WTC11 (cell line): ENCODE results near the gene LAMA2. TPM values are rescaled to one million over a fixed set of nuclear protein-coding genes. Genes with fewer than 3 reads are reported as not detected.

Source experiments
- ATAC-seq: fragments of 200-7000 bp; cut with Tn5 transposase; 2 replicates; pipeline ENCODE4 v1.10.0; 2021; ENCODE audit warnings: mild to moderate bottlenecking, moderate library complexity
- CTCF ChIA-PET: fragments of 300-600 bp; sonication (Branson Sonifier 250); formaldehyde crosslinking; loops from one replicate; lab custom pipeline; 2021; ENCODE audit warnings: antibody characterized with exemption; lab: Charles Lee
- POLR2A ChIA-PET: fragments of 350-600 bp; sonication (Branson Sonifier 250); formaldehyde crosslinking; loops from one replicate; lab custom pipeline; 2021; ENCODE audit warnings: antibody characterized with exemption; lab: Charles Lee
- DNase-seq: peaks from one replicate; pipeline ENCODE4 v3.0.0; 2021; ENCODE audit warnings: low spot score
- H3K27ac Mint-ChIP-seq: 2 replicates; pipeline ENCODE4 v1.8.0; 2021; ENCODE audit warnings: mixed read lengths
- H3K27me3 Mint-ChIP-seq: 2 replicates; pipeline ENCODE4 v1.8.0; 2021; ENCODE audit warnings: low read depth, mild to moderate bottlenecking, moderate library complexity, mixed read lengths
- H3K36me3 Mint-ChIP-seq: 2 replicates; pipeline ENCODE4 v1.8.0; 2021; ENCODE audit warnings: mixed read lengths
- H3K4me1 Mint-ChIP-seq: 2 replicates; pipeline ENCODE4 v1.8.0; 2022; ENCODE audit warnings: mixed read lengths
- H3K4me3 Mint-ChIP-seq: 2 replicates; pipeline ENCODE4 v1.8.0; 2021; ENCODE audit warnings: mild to moderate bottlenecking, moderate library complexity, mixed read lengths
- H3K9me3 Mint-ChIP-seq: 2 replicates; pipeline ENCODE4 v1.8.0; 2021; ENCODE audit warnings: mixed read lengths
- FOXJ3 ChIP-seq: sonication (generic); formaldehyde crosslinking; IDR thresholded peaks from 2 replicates; pipeline ENCODE4 v1.9.0; 2021; ENCODE audit warnings: missing genetic modification reagents, mild to moderate bottlenecking, borderline replicate concordance
- GRHL2 ChIP-seq: fragments of 250-450 bp; sonication (Bioruptor Pico); IDR thresholded peaks from 2 replicates; pipeline ENCODE4 v1.8.0; 2022; ENCODE audit warnings: mild to moderate bottlenecking, moderate library complexity; ENCODE audit not compliant: insufficient replicate concordance, severe bottlenecking
- HMGA2 ChIP-seq: fragments of 250-450 bp; sonication (Bioruptor Pico); IDR thresholded peaks from 2 replicates; pipeline ENCODE4 v1.4.0; 2021; ENCODE audit warnings: mild to moderate bottlenecking, moderate library complexity
- MXD4 ChIP-seq: fragments of 250-450 bp; sonication (Bioruptor Pico); IDR thresholded peaks from 2 replicates; pipeline ENCODE4 v1.8.0; 2021; ENCODE audit warnings: mild to moderate bottlenecking, moderate library complexity, borderline replicate concordance
- MYBL2 ChIP-seq: sonication (generic); formaldehyde crosslinking; IDR thresholded peaks from 2 replicates; pipeline ENCODE4 v1.8.1; 2023; ENCODE audit warnings: mild to moderate bottlenecking, moderate library complexity, missing genetic modification reagents
- NFATC4 ChIP-seq: fragments of 250-450 bp; sonication (Bioruptor Pico); IDR thresholded peaks from 2 replicates; pipeline ENCODE4 v1.9.0; 2021; ENCODE audit warnings: mild to moderate bottlenecking
- NR1H2 ChIP-seq: sonication (generic); formaldehyde crosslinking; IDR thresholded peaks from 2 replicates; pipeline ENCODE4 v1.9.0; 2021; ENCODE audit warnings: mild to moderate bottlenecking, moderate library complexity, missing genetic modification reagents
- OVOL2 ChIP-seq: fragments of 250-450 bp; sonication (Bioruptor Pico); IDR thresholded peaks from 2 replicates; pipeline ENCODE4 v1.9.0; 2021; ENCODE audit warnings: mild to moderate bottlenecking, borderline replicate concordance
- TCF7 ChIP-seq: sonication (generic); formaldehyde crosslinking; IDR thresholded peaks from 2 replicates; pipeline ENCODE4 v1.8.0; 2022; ENCODE audit warnings: mild to moderate bottlenecking, low read depth, missing genetic modification reagents, moderate library complexity
- TEAD1 ChIP-seq: sonication (generic); formaldehyde crosslinking; IDR thresholded peaks from 2 replicates; pipeline ENCODE4 v1.8.0; 2022; ENCODE audit warnings: mild to moderate bottlenecking, missing genetic modification reagents
- ZNF121 ChIP-seq: sonication (generic); formaldehyde crosslinking; IDR thresholded peaks from 2 replicates; pipeline ENCODE4 v1.8.0; 2023; ENCODE audit warnings: missing genetic modification reagents
- ZNF263 ChIP-seq: sonication (generic); formaldehyde crosslinking; IDR thresholded peaks from 2 replicates; pipeline ENCODE4 v1.8.1; 2022; ENCODE audit warnings: low read depth, mild to moderate bottlenecking, moderate library complexity, missing genetic modification reagents
- ZNF671 ChIP-seq: fragments of 250-450 bp; sonication (Bioruptor Pico); IDR thresholded peaks from 2 replicates; pipeline ENCODE4 v1.8.0; 2021; ENCODE audit warnings: mild to moderate bottlenecking
- total RNA-seq: library from RNA; stranded (reverse); gene quantifications from 3 replicates; pipeline ENCODE4 v1.2.3, GENCODE V29; 2021
- TF ChIP-seq, protein P1 (sequence below): sonication (generic); formaldehyde crosslinking; conservative IDR thresholded peaks from 2 replicates; pipeline ENCODE4 v1.8.1; 2023; ENCODE audit warnings: mild to moderate bottlenecking, low read depth, missing genetic modification reagents, moderate library complexity
- TF ChIP-seq, protein P2 (sequence below): sonication (generic); formaldehyde crosslinking; IDR thresholded peaks from 2 replicates; pipeline ENCODE4 v1.8.0; 2022; ENCODE audit warnings: mild to moderate bottlenecking, missing genetic modification reagents
- TF ChIP-seq, protein P3 (sequence below): fragments of 250-450 bp; sonication (Bioruptor Pico); IDR thresholded peaks from 2 replicates; pipeline ENCODE4 v1.9.0; 2021; ENCODE audit warnings: moderate library complexity, mild to moderate bottlenecking, inconsistent platforms, borderline replicate concordance
- TF ChIP-seq, protein P4 (sequence below): fragments of 250-450 bp; sonication (Bioruptor Pico); IDR thresholded peaks from 2 replicates; pipeline ENCODE4 v1.9.0; 2021; ENCODE audit warnings: mild to moderate bottlenecking, borderline replicate concordance
- TF ChIP-seq, protein P5 (sequence below): sonication (generic); formaldehyde crosslinking; IDR thresholded peaks from 2 replicates; pipeline ENCODE4 v1.8.1; 2023; ENCODE audit warnings: mild to moderate bottlenecking, missing genetic modification reagents, moderate library complexity
- TF ChIP-seq, protein P6 (sequence below): fragments of 200-600 bp; IDR thresholded peaks from 2 replicates; pipeline ENCODE4 v1.8.0; 2022; ENCODE audit warnings: antibody characterized with exemption
- TF ChIP-seq, protein P7 (sequence below): sonication (generic); formaldehyde crosslinking; IDR thresholded peaks from 2 replicates; pipeline ENCODE4 v1.8.1; 2022; ENCODE audit warnings: low read depth, missing genetic modification reagents, borderline replicate concordance

Gene LAMA2
- total RNA-seq, 1 experiment from 2014 or later = 6.6 TPM

DNA sequence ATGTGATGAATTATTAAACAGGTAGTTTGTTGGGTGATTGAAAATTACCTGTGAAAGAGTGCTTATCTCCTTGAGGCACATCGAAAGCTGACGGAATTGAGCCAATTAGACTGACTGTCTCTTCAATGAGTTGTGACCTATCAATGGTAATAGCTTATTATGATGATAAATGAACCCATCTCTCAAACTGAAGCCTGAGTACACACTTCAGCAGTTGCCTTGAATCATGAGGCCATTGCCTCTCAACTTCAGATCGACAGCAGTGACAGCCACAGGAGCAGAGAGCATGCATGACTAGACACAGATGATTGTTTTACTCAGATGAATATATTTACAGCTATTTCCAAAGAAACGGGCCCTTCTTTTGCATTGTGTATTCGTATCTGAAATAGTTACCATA lies 323.9 kb downstream of the LAMA2 start:
- Mint-ChIP-seq H3K4me1 (peaks cover 10% of the 10 kb centered on the region), H3K27ac (no peak overlapping the region), H3K4me3 (no peak overlapping the region), H3K36me3 (no peaks in the 10 kb centered on the region), H3K9me3 (no peaks in the 10 kb centered on the region), H3K27me3 (no peaks in the 10 kb centered on the region)
- ChIA-PET POLR2A (no interaction called here), CTCF (no interaction called here)
- ATAC-seq (no peak), DNase-seq (no peak)
- TF ChIP-seq GRHL2 (CRISPR knock-in tag) (no peak), TEAD1 (CRISPR knock-in tag) (no peak), NR1H2 (CRISPR knock-in tag) (no peak), ZNF671 (CRISPR knock-in tag) (no peak), ZNF121 (CRISPR knock-in tag) (no peak), ZNF263 (CRISPR knock-in tag) (no peak), MXD4 (CRISPR knock-in tag) (no peak), OVOL2 (CRISPR knock-in tag) (no peak), MYBL2 (no peak), HMGA2 (CRISPR knock-in tag) (no peak), TCF7 (CRISPR knock-in tag) (no peak), FOXJ3 (CRISPR knock-in tag) (no peak), NFATC4 (no peak)
- TF ChIP-seq, protein P1, sequence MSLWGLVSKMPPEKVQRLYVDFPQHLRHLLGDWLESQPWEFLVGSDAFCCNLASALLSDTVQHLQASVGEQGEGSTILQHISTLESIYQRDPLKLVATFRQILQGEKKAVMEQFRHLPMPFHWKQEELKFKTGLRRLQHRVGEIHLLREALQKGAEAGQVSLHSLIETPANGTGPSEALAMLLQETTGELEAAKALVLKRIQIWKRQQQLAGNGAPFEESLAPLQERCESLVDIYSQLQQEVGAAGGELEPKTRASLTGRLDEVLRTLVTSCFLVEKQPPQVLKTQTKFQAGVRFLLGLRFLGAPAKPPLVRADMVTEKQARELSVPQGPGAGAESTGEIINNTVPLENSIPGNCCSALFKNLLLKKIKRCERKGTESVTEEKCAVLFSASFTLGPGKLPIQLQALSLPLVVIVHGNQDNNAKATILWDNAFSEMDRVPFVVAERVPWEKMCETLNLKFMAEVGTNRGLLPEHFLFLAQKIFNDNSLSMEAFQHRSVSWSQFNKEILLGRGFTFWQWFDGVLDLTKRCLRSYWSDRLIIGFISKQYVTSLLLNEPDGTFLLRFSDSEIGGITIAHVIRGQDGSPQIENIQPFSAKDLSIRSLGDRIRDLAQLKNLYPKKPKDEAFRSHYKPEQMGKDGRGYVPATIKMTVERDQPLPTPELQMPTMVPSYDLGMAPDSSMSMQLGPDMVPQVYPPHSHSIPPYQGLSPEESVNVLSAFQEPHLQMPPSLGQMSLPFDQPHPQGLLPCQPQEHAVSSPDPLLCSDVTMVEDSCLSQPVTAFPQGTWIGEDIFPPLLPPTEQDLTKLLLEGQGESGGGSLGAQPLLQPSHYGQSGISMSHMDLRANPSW (CRISPR knock-in tag) = no peak
- TF ChIP-seq, protein P2, sequence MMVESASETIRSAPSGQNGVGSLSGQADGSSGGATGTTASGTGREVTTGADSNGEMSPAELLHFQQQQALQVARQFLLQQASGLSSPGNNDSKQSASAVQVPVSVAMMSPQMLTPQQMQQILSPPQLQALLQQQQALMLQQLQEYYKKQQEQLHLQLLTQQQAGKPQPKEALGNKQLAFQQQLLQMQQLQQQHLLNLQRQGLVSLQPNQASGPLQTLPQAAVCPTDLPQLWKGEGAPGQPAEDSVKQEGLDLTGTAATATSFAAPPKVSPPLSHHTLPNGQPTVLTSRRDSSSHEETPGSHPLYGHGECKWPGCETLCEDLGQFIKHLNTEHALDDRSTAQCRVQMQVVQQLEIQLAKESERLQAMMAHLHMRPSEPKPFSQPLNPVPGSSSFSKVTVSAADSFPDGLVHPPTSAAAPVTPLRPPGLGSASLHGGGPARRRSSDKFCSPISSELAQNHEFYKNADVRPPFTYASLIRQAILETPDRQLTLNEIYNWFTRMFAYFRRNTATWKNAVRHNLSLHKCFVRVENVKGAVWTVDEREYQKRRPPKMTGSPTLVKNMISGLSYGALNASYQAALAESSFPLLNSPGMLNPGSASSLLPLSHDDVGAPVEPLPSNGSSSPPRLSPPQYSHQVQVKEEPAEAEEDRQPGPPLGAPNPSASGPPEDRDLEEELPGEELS = no peak
- TF ChIP-seq, protein P3, sequence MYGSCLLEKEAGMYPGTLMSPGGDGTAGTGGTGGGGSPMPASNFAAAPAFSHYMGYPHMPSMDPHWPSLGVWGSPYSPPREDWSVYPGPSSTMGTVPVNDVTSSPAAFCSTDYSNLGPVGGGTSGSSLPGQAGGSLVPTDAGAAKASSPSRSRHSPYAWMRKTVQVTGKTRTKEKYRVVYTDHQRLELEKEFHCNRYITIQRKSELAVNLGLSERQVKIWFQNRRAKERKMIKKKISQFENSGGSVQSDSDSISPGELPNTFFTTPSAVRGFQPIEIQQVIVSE = no peak
- TF ChIP-seq, protein P4, sequence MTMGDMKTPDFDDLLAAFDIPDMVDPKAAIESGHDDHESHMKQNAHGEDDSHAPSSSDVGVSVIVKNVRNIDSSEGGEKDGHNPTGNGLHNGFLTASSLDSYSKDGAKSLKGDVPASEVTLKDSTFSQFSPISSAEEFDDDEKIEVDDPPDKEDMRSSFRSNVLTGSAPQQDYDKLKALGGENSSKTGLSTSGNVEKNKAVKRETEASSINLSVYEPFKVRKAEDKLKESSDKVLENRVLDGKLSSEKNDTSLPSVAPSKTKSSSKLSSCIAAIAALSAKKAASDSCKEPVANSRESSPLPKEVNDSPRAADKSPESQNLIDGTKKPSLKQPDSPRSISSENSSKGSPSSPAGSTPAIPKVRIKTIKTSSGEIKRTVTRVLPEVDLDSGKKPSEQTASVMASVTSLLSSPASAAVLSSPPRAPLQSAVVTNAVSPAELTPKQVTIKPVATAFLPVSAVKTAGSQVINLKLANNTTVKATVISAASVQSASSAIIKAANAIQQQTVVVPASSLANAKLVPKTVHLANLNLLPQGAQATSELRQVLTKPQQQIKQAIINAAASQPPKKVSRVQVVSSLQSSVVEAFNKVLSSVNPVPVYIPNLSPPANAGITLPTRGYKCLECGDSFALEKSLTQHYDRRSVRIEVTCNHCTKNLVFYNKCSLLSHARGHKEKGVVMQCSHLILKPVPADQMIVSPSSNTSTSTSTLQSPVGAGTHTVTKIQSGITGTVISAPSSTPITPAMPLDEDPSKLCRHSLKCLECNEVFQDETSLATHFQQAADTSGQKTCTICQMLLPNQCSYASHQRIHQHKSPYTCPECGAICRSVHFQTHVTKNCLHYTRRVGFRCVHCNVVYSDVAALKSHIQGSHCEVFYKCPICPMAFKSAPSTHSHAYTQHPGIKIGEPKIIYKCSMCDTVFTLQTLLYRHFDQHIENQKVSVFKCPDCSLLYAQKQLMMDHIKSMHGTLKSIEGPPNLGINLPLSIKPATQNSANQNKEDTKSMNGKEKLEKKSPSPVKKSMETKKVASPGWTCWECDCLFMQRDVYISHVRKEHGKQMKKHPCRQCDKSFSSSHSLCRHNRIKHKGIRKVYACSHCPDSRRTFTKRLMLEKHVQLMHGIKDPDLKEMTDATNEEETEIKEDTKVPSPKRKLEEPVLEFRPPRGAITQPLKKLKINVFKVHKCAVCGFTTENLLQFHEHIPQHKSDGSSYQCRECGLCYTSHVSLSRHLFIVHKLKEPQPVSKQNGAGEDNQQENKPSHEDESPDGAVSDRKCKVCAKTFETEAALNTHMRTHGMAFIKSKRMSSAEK (CRISPR knock-in tag) = no peak
- TF ChIP-seq, protein P5, sequence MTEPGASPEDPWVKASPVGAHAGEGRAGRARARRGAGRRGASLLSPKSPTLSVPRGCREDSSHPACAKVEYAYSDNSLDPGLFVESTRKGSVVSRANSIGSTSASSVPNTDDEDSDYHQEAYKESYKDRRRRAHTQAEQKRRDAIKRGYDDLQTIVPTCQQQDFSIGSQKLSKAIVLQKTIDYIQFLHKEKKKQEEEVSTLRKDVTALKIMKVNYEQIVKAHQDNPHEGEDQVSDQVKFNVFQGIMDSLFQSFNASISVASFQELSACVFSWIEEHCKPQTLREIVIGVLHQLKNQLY (CRISPR knock-in tag) = no peak
- TF ChIP-seq, protein P6, sequence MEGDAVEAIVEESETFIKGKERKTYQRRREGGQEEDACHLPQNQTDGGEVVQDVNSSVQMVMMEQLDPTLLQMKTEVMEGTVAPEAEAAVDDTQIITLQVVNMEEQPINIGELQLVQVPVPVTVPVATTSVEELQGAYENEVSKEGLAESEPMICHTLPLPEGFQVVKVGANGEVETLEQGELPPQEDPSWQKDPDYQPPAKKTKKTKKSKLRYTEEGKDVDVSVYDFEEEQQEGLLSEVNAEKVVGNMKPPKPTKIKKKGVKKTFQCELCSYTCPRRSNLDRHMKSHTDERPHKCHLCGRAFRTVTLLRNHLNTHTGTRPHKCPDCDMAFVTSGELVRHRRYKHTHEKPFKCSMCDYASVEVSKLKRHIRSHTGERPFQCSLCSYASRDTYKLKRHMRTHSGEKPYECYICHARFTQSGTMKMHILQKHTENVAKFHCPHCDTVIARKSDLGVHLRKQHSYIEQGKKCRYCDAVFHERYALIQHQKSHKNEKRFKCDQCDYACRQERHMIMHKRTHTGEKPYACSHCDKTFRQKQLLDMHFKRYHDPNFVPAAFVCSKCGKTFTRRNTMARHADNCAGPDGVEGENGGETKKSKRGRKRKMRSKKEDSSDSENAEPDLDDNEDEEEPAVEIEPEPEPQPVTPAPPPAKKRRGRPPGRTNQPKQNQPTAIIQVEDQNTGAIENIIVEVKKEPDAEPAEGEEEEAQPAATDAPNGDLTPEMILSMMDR = no peak
- TF ChIP-seq, protein P7, sequence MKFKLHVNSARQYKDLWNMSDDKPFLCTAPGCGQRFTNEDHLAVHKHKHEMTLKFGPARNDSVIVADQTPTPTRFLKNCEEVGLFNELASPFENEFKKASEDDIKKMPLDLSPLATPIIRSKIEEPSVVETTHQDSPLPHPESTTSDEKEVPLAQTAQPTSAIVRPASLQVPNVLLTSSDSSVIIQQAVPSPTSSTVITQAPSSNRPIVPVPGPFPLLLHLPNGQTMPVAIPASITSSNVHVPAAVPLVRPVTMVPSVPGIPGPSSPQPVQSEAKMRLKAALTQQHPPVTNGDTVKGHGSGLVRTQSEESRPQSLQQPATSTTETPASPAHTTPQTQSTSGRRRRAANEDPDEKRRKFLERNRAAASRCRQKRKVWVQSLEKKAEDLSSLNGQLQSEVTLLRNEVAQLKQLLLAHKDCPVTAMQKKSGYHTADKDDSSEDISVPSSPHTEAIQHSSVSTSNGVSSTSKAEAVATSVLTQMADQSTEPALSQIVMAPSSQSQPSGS (CRISPR knock-in tag) = no peak
